ENCODE measurements around the gene PDGFD. TPM values are rescaled to one million over a fixed set of nuclear protein-coding genes. Genes with fewer than 3 reads are reported as not detected.

Gene PDGFD
- total RNA-seq, 4 donors from 2014 or later, result 4.4 to 26.4 (median 13.1) TPM

DNA sequence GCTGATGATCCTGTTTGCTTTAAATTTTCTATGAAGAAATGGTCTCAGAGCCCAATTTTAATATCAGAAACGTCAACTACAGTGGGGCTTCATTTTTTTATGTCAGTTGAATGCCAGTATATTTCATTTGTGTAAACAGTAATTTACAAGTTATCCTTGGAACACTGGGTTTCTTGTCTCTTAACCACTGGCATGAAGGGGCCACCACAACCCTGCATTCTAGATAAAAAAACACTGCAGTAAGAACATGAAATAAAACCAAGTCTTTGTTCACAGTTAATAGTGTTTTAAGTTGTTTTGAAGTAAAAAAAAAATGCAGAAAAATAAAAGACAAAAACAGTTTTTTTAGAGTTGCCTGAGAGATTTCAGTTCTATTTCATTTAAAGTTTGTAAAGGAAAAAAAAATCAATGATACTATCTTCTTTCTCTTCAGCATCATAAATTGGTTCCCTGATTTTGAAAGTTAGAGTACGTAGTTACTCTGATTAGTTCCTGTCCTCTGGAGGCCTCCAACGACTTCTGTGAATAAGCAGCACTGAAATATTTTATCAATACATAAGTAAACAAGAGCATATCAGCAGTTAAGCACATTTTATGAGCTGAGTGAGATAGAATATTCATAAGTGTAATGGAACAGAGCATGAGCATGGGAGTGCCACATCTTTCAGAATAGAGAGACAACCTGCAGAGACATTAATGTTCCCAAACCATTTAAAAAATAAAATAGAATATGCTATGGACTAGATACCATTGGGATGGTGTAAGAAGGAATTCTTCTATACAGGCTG, 135.3 kb downstream of the PDGFD start:
- H3K4me1 ChIP-seq, result peaks cover 0 to 12% (median 0%) of the 10 kb centered on the region in 3 donors
- peaks cover 0 to 9% (median 0%) of the 10 kb centered on the region in 3 donors for H3K9me3 ChIP-seq
- H3K27ac ChIP-seq, result no peak overlapping the region
- WGBS, 2 donors (ENCODE audit: low coverage in 1 of 2), result 38 to 77% methylated on average over 3 of the region's 3 CpGs
- no peaks in the 10 kb centered on the region for H3K27me3 ChIP-seq
- H3K4me3 ChIP-seq, result no peak overlapping the region
- H3K36me3 ChIP-seq, result no peaks in the 10 kb centered on the region
- ATAC-seq, result no peak
- no peak for TF ChIP-seq EP300 (IDR thresholded peaks at IDR 0.05)
- no peak for TF ChIP-seq POLR2A (IDR thresholded peaks at IDR 0.05)
- no peak for TF ChIP-seq POLR2AphosphoS5 (IDR thresholded peaks at IDR 0.05)
- TF ChIP-seq CTCF (IDR thresholded peaks at IDR 0.05), result no peak

GRCh38 chr11:104024572-104024971, 139.4 kb downstream of the PDGFD start:
- ATAC-seq, result no peak
- H3K4me1 ChIP-seq, result no peaks in the 10 kb centered on the region
- H3K27ac ChIP-seq, result no peak overlapping the region
- H3K9me3 ChIP-seq, result no peaks in the 10 kb centered on the region
- 84 to 94% methylated on average over 2 of the region's 2 CpGs for WGBS, 2 donors (ENCODE audit: low coverage in 1 of 2)
- no peak overlapping the region for H3K4me3 ChIP-seq
- no peaks in the 10 kb centered on the region for H3K36me3 ChIP-seq
- no peak for TF ChIP-seq POLR2A (IDR thresholded peaks at IDR 0.05)
- no peak for TF ChIP-seq CTCF (IDR thresholded peaks at IDR 0.05)
- TF ChIP-seq EP300 (IDR thresholded peaks at IDR 0.05), result no peak
- no peak for TF ChIP-seq POLR2AphosphoS5 (IDR thresholded peaks at IDR 0.05)
- H3K27me3 ChIP-seq, result no peaks in the 10 kb centered on the region

DNA sequence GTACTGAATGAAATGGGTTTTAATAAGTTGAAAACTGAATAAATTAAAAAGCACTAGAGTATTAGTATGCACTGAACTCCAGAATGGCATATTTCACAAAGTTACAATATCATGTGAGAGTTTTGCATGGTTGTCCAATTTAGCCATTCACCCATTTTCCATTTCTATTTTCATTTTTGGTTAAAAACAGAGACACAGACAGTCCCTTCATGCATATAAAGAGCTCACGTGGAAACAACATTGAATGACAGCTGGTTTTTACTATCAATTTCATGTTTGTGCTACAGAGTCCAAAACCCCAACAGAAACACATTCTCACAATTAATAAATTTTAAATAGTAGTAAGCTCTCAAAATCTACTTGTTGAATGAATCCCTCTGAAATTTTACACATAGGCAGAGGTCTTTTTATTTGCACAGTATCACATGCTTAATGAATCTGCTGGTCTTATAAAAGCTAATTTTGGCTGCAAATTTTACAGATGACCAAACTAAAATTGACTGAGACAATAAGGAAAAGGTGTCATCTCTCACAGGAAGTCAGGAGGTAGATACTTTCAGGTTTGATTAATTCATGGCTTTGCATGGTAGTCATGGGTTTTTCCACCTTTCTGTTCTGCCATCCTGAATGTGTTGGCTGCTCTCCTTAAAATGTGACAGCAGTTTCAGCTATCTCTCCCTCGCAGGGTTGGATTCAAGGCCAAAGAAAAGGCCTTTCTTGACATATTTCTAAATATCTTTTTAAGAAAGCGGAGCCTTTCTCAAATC, 148.1 kb downstream of the PDGFD start:
- Histone ChIP-seq H3K4me3 (no peak overlapping the region), H3K4me1 (no peaks in the 10 kb centered on the region), H3K9me3 (no peaks in the 10 kb centered on the region), H3K36me3 (no peaks in the 10 kb centered on the region), H3K27me3 (no peaks in the 10 kb centered on the region), H3K27ac (no peak overlapping the region)
- ATAC-seq, result no peak
- 61 to 63% methylated on average over 3 of the region's 3 CpGs for WGBS, 2 donors (ENCODE audit: low coverage in 1 of 2)
- TF ChIP-seq CTCF (IDR thresholded peaks at IDR 0.05), result no peak
- no peak for TF ChIP-seq EP300 (IDR thresholded peaks at IDR 0.05)
- TF ChIP-seq POLR2A (IDR thresholded peaks at IDR 0.05), result no peak
- no peak for TF ChIP-seq POLR2AphosphoS5 (IDR thresholded peaks at IDR 0.05)

- Histone ChIP-seq H3K27ac (no peak overlapping the region), H3K4me1 (peaks cover 0 to 3% (median 0%) of the 10 kb centered on the region in 3 donors), H3K4me3 (no peak overlapping the region), H3K27me3 (no peaks in the 10 kb centered on the region), H3K36me3 (no peaks in the 10 kb centered on the region), H3K9me3 (no peaks in the 10 kb centered on the region)
- WGBS, 2 donors (ENCODE audit: low coverage in 1 of 2), result 76 to 85% methylated on average over 2 of the region's 2 CpGs
- ATAC-seq, result no peak
- TF ChIP-seq POLR2AphosphoS5 (IDR thresholded peaks at IDR 0.05) (no peak), EP300 (IDR thresholded peaks at IDR 0.05) (no peak), POLR2A (IDR thresholded peaks at IDR 0.05) (no peak), CTCF (IDR thresholded peaks at IDR 0.05) (no peak)
Measured at GRCh38 chr11:104011044-104011443, 152.9 kb downstream of the PDGFD start.
